ENCODE results near the gene PAOX.
"Not testable (repeated sequence)": the region's sequence is repeated elsewhere in the genome, so short reads cannot be mapped to it uniquely, and the experiment has no call there.

The PAOX gene

GRCh38 chr10:133359554-133359971, 19.5 kb upstream of the PAOX start:
- H3K9me3 ChIP-seq (replicated peaks; ENCODE audit: low read length) = no peaks in the 10 kb centered on the region
- peaks cover 17% of the 10 kb centered on the region for H3K4me1 ChIP-seq (ENCODE audit: control insufficient read depth, insufficient read depth, low read length)
- H3K27me3 ChIP-seq (ENCODE audit: control insufficient read depth, insufficient read depth, low read length) = no peaks in the 10 kb centered on the region
- H3K4me2 ChIP-seq (ENCODE audit: low read length) = no peak overlapping the region
- no peak overlapping the region for H3K4me3 ChIP-seq (ENCODE audit: low read length)
- H3K36me3 ChIP-seq (ENCODE audit: insufficient read depth, low read length) = peaks cover 19% of the 10 kb centered on the region
- no peak overlapping the region for H3K9ac ChIP-seq (ENCODE audit: low read depth, low read length)

- Histone ChIP-seq H3K9me3 (replicated peaks; ENCODE audit: low read length) (no peaks in the 10 kb centered on the region), H3K27me3 (ENCODE audit: control insufficient read depth, insufficient read depth, low read length) (no peaks in the 10 kb centered on the region)
Measured at GRCh38 chr10:133359972-133360610, 19.0 kb upstream of the PAOX start.

GRCh38 chr10:133361227-133361626, 17.8 kb upstream of the PAOX start:
- H3K4me3 ChIP-seq (ENCODE audit: low read length) = no peak overlapping the region
- H3K4me1 ChIP-seq (ENCODE audit: control insufficient read depth, insufficient read depth, low read length) = peaks cover 15% of the 10 kb centered on the region
- H3K36me3 ChIP-seq (ENCODE audit: insufficient read depth, low read length) = peaks cover 36% of the 10 kb centered on the region
- no peak overlapping the region for H3K4me2 ChIP-seq (ENCODE audit: low read length)
- no peaks in the 10 kb centered on the region for H3K27me3 ChIP-seq (ENCODE audit: control insufficient read depth, insufficient read depth, low read length)
- H3K9me3 ChIP-seq (replicated peaks; ENCODE audit: low read length) = no peaks in the 10 kb centered on the region
- H3K9ac ChIP-seq (ENCODE audit: low read depth, low read length) = no peak overlapping the region

More at GRCh38 chr10:133359972-133360610, 19.0 kb upstream of the PAOX start:
- peaks cover 17% of the 10 kb centered on the region for H3K4me1 ChIP-seq (ENCODE audit: control insufficient read depth, insufficient read depth, low read length)
- H3K36me3 ChIP-seq (ENCODE audit: insufficient read depth, low read length) = peaks cover 24% of the 10 kb centered on the region
- H3K4me3 ChIP-seq (ENCODE audit: low read length) = no peak overlapping the region
- no peak overlapping the region for H3K4me2 ChIP-seq (ENCODE audit: low read length)
- no peak overlapping the region for H3K9ac ChIP-seq (ENCODE audit: low read depth, low read length)

- Histone ChIP-seq H3K9me3 (replicated peaks; ENCODE audit: low read length) (no peaks in the 10 kb centered on the region), H3K36me3 (ENCODE audit: insufficient read depth, low read length) (peaks cover 38% of the 10 kb centered on the region), H3K9ac (ENCODE audit: low read depth, low read length) (no peak overlapping the region), H3K4me2 (ENCODE audit: low read length) (no peak overlapping the region), H3K27me3 (ENCODE audit: control insufficient read depth, insufficient read depth, low read length) (no peaks in the 10 kb centered on the region), H3K4me1 (ENCODE audit: control insufficient read depth, insufficient read depth, low read length) (peaks cover 8% of the 10 kb centered on the region), H3K4me3 (ENCODE audit: low read length) (no peak overlapping the region)
Measured at GRCh38 chr10:133361773-133362441, 17.2 kb upstream of the PAOX start.

- Histone ChIP-seq H3K4me3 (ENCODE audit: low read length) (no peak overlapping the region), H3K9me3 (replicated peaks; ENCODE audit: low read length) (no peaks in the 10 kb centered on the region), H3K4me2 (ENCODE audit: low read length) (no peak overlapping the region), H3K36me3 (ENCODE audit: insufficient read depth, low read length) (peaks cover 38% of the 10 kb centered on the region), H3K4me1 (ENCODE audit: control insufficient read depth, insufficient read depth, low read length) (no peaks in the 10 kb centered on the region), H3K9ac (ENCODE audit: low read depth, low read length) (no peak overlapping the region), H3K27me3 (ENCODE audit: control insufficient read depth, insufficient read depth, low read length) (no peaks in the 10 kb centered on the region)
Measured at GRCh38 chr10:133362846-133363245, 16.2 kb upstream of the PAOX start.

- H3K4me3 ChIP-seq (ENCODE audit: low read length) = no peak overlapping the region
- no peak overlapping the region for H3K4me2 ChIP-seq (ENCODE audit: low read length)
- H3K36me3 ChIP-seq (ENCODE audit: insufficient read depth, low read length) = peaks cover 56% of the 10 kb centered on the region
- H3K9me3 ChIP-seq (replicated peaks; ENCODE audit: low read length) = no peaks in the 10 kb centered on the region
- H3K9ac ChIP-seq (ENCODE audit: low read depth, low read length) = no peak overlapping the region
- no peaks in the 10 kb centered on the region for H3K4me1 ChIP-seq (ENCODE audit: control insufficient read depth, insufficient read depth, low read length)
- no peaks in the 10 kb centered on the region for H3K27me3 ChIP-seq (ENCODE audit: control insufficient read depth, insufficient read depth, low read length)
Measured at GRCh38 chr10:133364645-133365431, 14.2 kb upstream of the PAOX start.

- Histone ChIP-seq H3K4me1 (ENCODE audit: control insufficient read depth, insufficient read depth, low read length) (no peaks in the 10 kb centered on the region), H3K4me3 (ENCODE audit: low read length) (no peak overlapping the region), H3K9me3 (replicated peaks; ENCODE audit: low read length) (no peaks in the 10 kb centered on the region), H3K4me2 (ENCODE audit: low read length) (no peak overlapping the region), H3K27me3 (ENCODE audit: control insufficient read depth, insufficient read depth, low read length) (no peaks in the 10 kb centered on the region), H3K9ac (ENCODE audit: low read depth, low read length) (no peak overlapping the region), H3K36me3 (ENCODE audit: insufficient read depth, low read length) (peaks cover 63% of the 10 kb centered on the region)
Measured at GRCh38 chr10:133365461-133366129, 13.5 kb upstream of the PAOX start.

- no peak overlapping the region for H3K4me3 ChIP-seq (ENCODE audit: low read length)
- H3K9ac ChIP-seq (ENCODE audit: low read depth, low read length) = no peak overlapping the region
- H3K27me3 ChIP-seq (ENCODE audit: control insufficient read depth, insufficient read depth, low read length) = no peaks in the 10 kb centered on the region
- no peaks in the 10 kb centered on the region for H3K4me1 ChIP-seq (ENCODE audit: control insufficient read depth, insufficient read depth, low read length)
- peaks cover 64% of the 10 kb centered on the region for H3K36me3 ChIP-seq (ENCODE audit: insufficient read depth, low read length)
- no peaks in the 10 kb centered on the region for H3K9me3 ChIP-seq (replicated peaks; ENCODE audit: low read length)
- H3K4me2 ChIP-seq (ENCODE audit: low read length) = no peak overlapping the region
Measured at GRCh38 chr10:133366130-133366478, 13.0 kb upstream of the PAOX start.

- Histone ChIP-seq H3K9me3 (replicated peaks; ENCODE audit: low read length) (no peaks in the 10 kb centered on the region), H3K27me3 (ENCODE audit: control insufficient read depth, insufficient read depth, low read length) (no peaks in the 10 kb centered on the region), H3K36me3 (ENCODE audit: insufficient read depth, low read length) (peaks cover 61% of the 10 kb centered on the region), H3K4me2 (ENCODE audit: low read length) (no peak overlapping the region), H3K4me3 (ENCODE audit: low read length) (no peak overlapping the region), H3K4me1 (ENCODE audit: control insufficient read depth, insufficient read depth, low read length) (no peaks in the 10 kb centered on the region), H3K9ac (ENCODE audit: low read depth, low read length) (no peak overlapping the region)
Measured at GRCh38 chr10:133366751-133367150, 12.3 kb upstream of the PAOX start.

GRCh38 chr10:133367461-133367860, 11.6 kb upstream of the PAOX start:
- H3K9me3 ChIP-seq (replicated peaks; ENCODE audit: low read length); H3K27me3 ChIP-seq (ENCODE audit: control insufficient read depth, insufficient read depth, low read length); H3K9ac ChIP-seq (ENCODE audit: low read depth, low read length); H3K4me2 ChIP-seq (ENCODE audit: low read length); H3K4me3 ChIP-seq (ENCODE audit: low read length); H3K4me1 ChIP-seq (ENCODE audit: control insufficient read depth, insufficient read depth, low read length): not testable (repeated sequence)
- peaks cover 57% of the 10 kb centered on the region for H3K36me3 ChIP-seq (ENCODE audit: insufficient read depth, low read length)

GRCh38 chr10:133368153-133368552, 10.9 kb upstream of the PAOX start:
- no peak overlapping the region for H3K4me2 ChIP-seq (ENCODE audit: low read length)
- H3K36me3 ChIP-seq (ENCODE audit: insufficient read depth, low read length) = peaks cover 51% of the 10 kb centered on the region
- H3K9me3 ChIP-seq (replicated peaks; ENCODE audit: low read length) = no peaks in the 10 kb centered on the region
- no peak overlapping the region for H3K9ac ChIP-seq (ENCODE audit: low read depth, low read length)
- H3K27me3 ChIP-seq (ENCODE audit: control insufficient read depth, insufficient read depth, low read length) = no peaks in the 10 kb centered on the region
- H3K4me1 ChIP-seq (ENCODE audit: control insufficient read depth, insufficient read depth, low read length) = peaks cover 3% of the 10 kb centered on the region
- H3K4me3 ChIP-seq (ENCODE audit: low read length) = no peak overlapping the region

All from skeletal muscle satellite cell (primary cell).